H1 (cell line): ENCODE measurements around the gene COL25A1. TPM values are rescaled to one million over a fixed set of nuclear protein-coding genes. Genes with fewer than 3 reads are reported as not detected.

ENCODE experiments used
- CTCF ChIA-PET: fragments of 300-600 bp; sonication (Branson Sonifier 250); formaldehyde crosslinking; loops from one replicate; lab custom pipeline; 2021; ENCODE audit not compliant: partially characterized antibody; lab: Charles Lee
- POLR2A ChIA-PET: fragments of 300-600 bp; sonication (Branson Sonifier 250); formaldehyde crosslinking; loops from one replicate; lab custom pipeline; 2021; ENCODE audit warnings: inconsistent platforms; ENCODE audit not compliant: partially characterized antibody; lab: Charles Lee
- DNase-seq, 2 experiments: peaks; one replicate each; pipeline versions ENCODE4 v3.0.0 to v3.0.0-alpha.2; 2010 to 2022; ENCODE audit warnings: low spot score in 2 of 2, low read depth in 1 of 2, mixed read lengths in 1 of 2
- FAIRE-seq: peaks from 2 replicates; lab custom pipeline; 2011; peaks lifted over from hg19 to GRCh38; lab: Jason Lieb, UNC
- H2AFZ ChIP-seq: 2 replicates; pipeline ENCODE4 v1.8.1; 2012; ENCODE audit warnings: low read length, inconsistent platforms
- H2AK5ac ChIP-seq: 2 replicates; pipeline ENCODE4 v1.6.1; 2013; ENCODE audit warnings: low read depth, low read length
- H2BK120ac ChIP-seq: replicated peaks from 2 replicates; pipeline ENCODE3; 2013; ENCODE audit warnings: low read depth, low read length, inconsistent platforms
- H2BK12ac ChIP-seq: 2 replicates; pipeline ENCODE4 v1.6.1; 2013; ENCODE audit warnings: low read depth, low read length
- H2BK15ac ChIP-seq: 2 replicates; pipeline ENCODE4 v1.6.1; 2013; ENCODE audit warnings: low read length
- H2BK20ac ChIP-seq: 2 replicates; pipeline ENCODE4 v1.6.1; 2013; ENCODE audit warnings: low read length
- H2BK5ac ChIP-seq: 2 replicates; pipeline ENCODE4 v1.6.1; 2013; ENCODE audit warnings: low read depth, low read length
- H3K14ac ChIP-seq: 2 replicates; pipeline ENCODE4 v1.6.1; 2013; ENCODE audit warnings: inconsistent platforms; ENCODE audit not compliant: insufficient read length
- H3K18ac ChIP-seq: 2 replicates; pipeline ENCODE4 v1.6.1; 2013; ENCODE audit warnings: low read length; ENCODE audit errors: extremely low read depth
- H3K23ac ChIP-seq: 2 replicates; pipeline ENCODE4 v1.6.1; 2013; ENCODE audit warnings: inconsistent platforms; ENCODE audit not compliant: insufficient read length
- H3K23me2 ChIP-seq: 2 replicates; pipeline ENCODE4 v1.6.1; 2013; ENCODE audit warnings: low read depth, low read length
- H3K27ac ChIP-seq: 2 replicates; pipeline ENCODE4 v1.6.1; 2011; ENCODE audit warnings: low read depth, low read length, inconsistent platforms
- H3K27me3 ChIP-seq, 4 experiments: replicated peaks in 1 of 4; 1 replicate in 1 of 4; 2 replicates in 3 of 4; pipeline versions ENCODE4 v1.6.1 to v1.8.1; 2011 to 2013; ENCODE audit warnings: low read length in 3 of 4, mild to moderate bottlenecking in 3 of 4, inconsistent platforms in 2 of 4, mixed read lengths in 2 of 4, moderate library complexity in 1 of 4; ENCODE audit not compliant: control insufficient read depth in 3 of 4, insufficient read depth in 3 of 4; ENCODE audit errors: extremely low read depth in 1 of 4
- H3K36me3 ChIP-seq, 4 experiments: 2 replicates each; pipeline versions ENCODE4 v1.6.1 to v1.8.1; 2011 to 2013; ENCODE audit warnings: mild to moderate bottlenecking in 4 of 4, low read length in 3 of 4, moderate library complexity in 2 of 4, control low read depth in 1 of 4, inconsistent platforms in 1 of 4; ENCODE audit not compliant: insufficient read depth in 4 of 4, control insufficient read depth in 2 of 4
- H3K4ac ChIP-seq: replicated peaks from 2 replicates; pipeline ENCODE3; 2013; ENCODE audit warnings: low read length, low read depth, mixed read lengths, inconsistent platforms; ENCODE audit not compliant: insufficient read length
- H3K4me1 ChIP-seq, 4 experiments: replicated peaks in 1 of 4; 1 replicate in 1 of 4; 2 replicates in 3 of 4; pipeline versions ENCODE4 v1.6.1 to v1.8.1; 2011 to 2013; ENCODE audit warnings: low read length in 3 of 4, inconsistent platforms in 2 of 4, mixed read lengths in 1 of 4; ENCODE audit not compliant: insufficient read depth in 4 of 4, control insufficient read depth in 3 of 4
- H3K4me2 ChIP-seq, 2 experiments: 2 replicates each; pipeline versions ENCODE4 v1.6.1 to v1.8.1; 2011 to 2013; ENCODE audit warnings: low read depth in 2 of 2, low read length in 2 of 2, control low read depth in 1 of 2, inconsistent platforms in 1 of 2, mild to moderate bottlenecking in 1 of 2; ENCODE audit not compliant: insufficient read depth in 1 of 2
- H3K4me3 ChIP-seq, 4 experiments: fragments of 200-600, 300-600 bp in 1 of 4; sonication (generic), shearing (Covaris generic), sonication (Bioruptor Twin) in 1 of 4; 2 replicates each; pipeline versions ENCODE4 v1.5.1 to v1.8.1; 2011 to 2016; ENCODE audit warnings: low read length in 4 of 4, low read depth in 3 of 4, control low read depth in 2 of 4, inconsistent platforms in 2 of 4, mild to moderate bottlenecking in 2 of 4, mixed read lengths in 1 of 4, moderate library complexity in 1 of 4; ENCODE audit not compliant: insufficient read depth in 2 of 4; ENCODE audit errors: extremely low read depth in 1 of 4
- H3K56ac ChIP-seq: replicated peaks from 2 replicates; pipeline ENCODE3; 2013; ENCODE audit warnings: low read depth, mild to moderate bottlenecking, mixed read lengths, low read length, inconsistent platforms; ENCODE audit not compliant: insufficient read length
- H3K79me1 ChIP-seq: 2 replicates; pipeline ENCODE4 v1.6.1; 2013; ENCODE audit warnings: low read depth, low read length, control low read depth
- H3K79me2 ChIP-seq, 2 experiments: 2 replicates each; pipeline versions ENCODE4 v1.6.1 to v1.8.1; 2012 to 2013; ENCODE audit warnings: low read length in 2 of 2, mild to moderate bottlenecking in 2 of 2, inconsistent platforms in 1 of 2; ENCODE audit not compliant: insufficient read depth in 2 of 2, control insufficient read depth in 1 of 2
- H3K9ac ChIP-seq, 4 experiments: replicated peaks in 1 of 4; 1 replicate in 1 of 4; 2 replicates in 3 of 4; pipeline versions ENCODE4 v1.6.1 to v1.8.1; 2011 to 2013; ENCODE audit warnings: low read depth in 3 of 4, low read length in 3 of 4, control low read depth in 2 of 4, mild to moderate bottlenecking in 2 of 4, moderate library complexity in 2 of 4, inconsistent platforms in 1 of 4; ENCODE audit errors: extremely low read depth in 1 of 4
- H3K9me3 ChIP-seq, 2 experiments: 2 replicates each; pipeline versions ENCODE4 v1.6.1 to v1.8.1; 2012 to 2013; ENCODE audit warnings: mild to moderate bottlenecking in 2 of 2, moderate library complexity in 2 of 2, control low read depth in 1 of 2, inconsistent platforms in 1 of 2, low read depth in 1 of 2, low read length in 1 of 2, mixed read lengths in 1 of 2; ENCODE audit not compliant: insufficient read depth in 2 of 2
- H4K20me1 ChIP-seq, 2 experiments: replicated peaks in 1 of 2; 2 replicates each; pipeline versions ENCODE3 to v1.8.1; 2011 to 2013; ENCODE audit warnings: inconsistent platforms in 2 of 2, low read length in 2 of 2, mild to moderate bottlenecking in 1 of 2; ENCODE audit not compliant: insufficient read depth in 2 of 2, control insufficient read depth in 1 of 2
- H4K5ac ChIP-seq: 2 replicates; pipeline ENCODE4 v1.6.1; 2013; ENCODE audit warnings: low read length, low read depth, mixed read lengths, inconsistent platforms; ENCODE audit not compliant: insufficient read length
- H4K8ac ChIP-seq: 2 replicates; pipeline ENCODE4 v1.8.0; 2013; ENCODE audit warnings: mild to moderate bottlenecking, moderate library complexity, low read length, inconsistent platforms; ENCODE audit not compliant: insufficient read depth; ENCODE audit errors: extremely low read depth
- H4K91ac ChIP-seq: replicated peaks from 2 replicates; pipeline ENCODE3; 2013; ENCODE audit warnings: low read length, mixed read lengths, inconsistent platforms; ENCODE audit not compliant: insufficient read length
- BRCA1 ChIP-seq: IDR thresholded peaks from 2 replicates; pipeline ENCODE4 v1.6.1; 2012; ENCODE audit warnings: low read depth, low read length, improper control_type of control experiment
- EGR1 ChIP-seq: IDR thresholded peaks from 2 replicates; pipeline ENCODE4 v1.6.1; 2011; ENCODE audit warnings: low read depth, low read length, borderline replicate concordance
- NANOG ChIP-seq: IDR thresholded peaks from 2 replicates; pipeline ENCODE4 v1.6.1; 2011; ENCODE audit warnings: low read length, low read depth, mild to moderate bottlenecking, inconsistent platforms; ENCODE audit not compliant: insufficient read depth, poor library complexity, severe bottlenecking
- NRF1 ChIP-seq: IDR thresholded peaks from 2 replicates; pipeline ENCODE4 v1.6.1; 2011; ENCODE audit warnings: mild to moderate bottlenecking, low read depth, low read length, improper control_type of control experiment
- PHF8 ChIP-seq: fragments of 200-600 bp; sonication (generic); conservative IDR thresholded peaks from 2 replicates; pipeline ENCODE4 v1.7.1; 2012; ENCODE audit warnings: low read depth, mild to moderate bottlenecking, inconsistent platforms, low read length, moderate library complexity
- SP4 ChIP-seq: IDR thresholded peaks from 2 replicates; pipeline ENCODE4 v1.6.1; 2012; ENCODE audit warnings: low read length, inconsistent platforms
- WGBS, 2 experiments: shearing (Covaris generic) in 1 of 2; methylation state at CpG; one replicate each; pipeline versions ENCODE4 v1.1.6 to v1.1.7; 2013 to 2015; ENCODE audit warnings: low lambda C conversion rate in 2 of 2, mixed read lengths in 2 of 2, inconsistent platforms in 1 of 2, low coverage in 1 of 2, missing lambda C conversion rate in 1 of 2; ENCODE audit not compliant: insufficient replicate concordance in 2 of 2, insufficient coverage in 1 of 2, insufficient read length in 1 of 2; ENCODE audit errors: extremely low coverage in 1 of 2, missing lambda C conversion rate in 1 of 2; 5-methylcytosine and 5-hydroxymethylcytosine counted together
- polyA plus RNA-seq, 7 experiments: library from polyadenylated mRNA; depleted of rRNA in 3 of 7; stranded (reverse) in 5 of 7; unstranded in 2 of 7; fragments of >200 nt in 5 of 7; fragments of 200-250 nt in 2 of 7; gene quantifications; 1 replicate in 5 of 7; 2 replicates in 1 of 7; 4 replicates in 1 of 7; pipeline versions ENCODE4 v1.2.1 to v1.2.3, GENCODE V29; 2011 to 2013; ENCODE audit warnings: missing spikeins in 2 of 7, mixed read lengths in 2 of 7
- total RNA-seq: library from RNA; stranded (reverse); fragmentation: NEBNext Ultra II Directional; extraction: Animal tissue kit (Norgen Biotek cat#: 25700); gene quantifications from 2 replicates; pipeline ENCODE4 v1.2.1, GENCODE V29; 2021
- TF ChIP-seq, protein P1 (sequence below): IDR thresholded peaks from 2 replicates; pipeline ENCODE4 v1.6.1; 2012; ENCODE audit warnings: inconsistent platforms

COL25A1 gene
- total and polyA plus RNA-seq, 2 of the 8 experiments (the other 6 are each of a cell fraction or from before 2014, with no cell fraction given) = 1.1 to 8.3 TPM

DNA sequence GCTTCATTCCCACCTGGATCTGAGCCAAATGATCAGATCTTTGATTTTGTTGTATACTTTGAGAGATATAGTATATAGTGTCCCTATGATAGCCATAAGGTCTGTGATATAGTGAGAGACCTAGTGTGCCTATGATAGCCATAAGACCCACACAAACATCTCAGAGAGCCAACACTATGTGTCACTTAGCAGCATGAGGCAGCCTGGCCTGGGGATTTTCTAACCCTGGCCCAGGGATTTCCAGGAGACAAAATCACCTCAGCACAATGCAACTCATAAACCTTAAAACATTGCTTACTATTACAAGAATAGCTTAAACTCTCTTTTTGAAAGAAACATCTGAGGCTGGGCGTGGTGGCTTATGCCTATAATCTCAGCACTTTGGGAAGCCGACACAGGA, 23.2 kb upstream of the COL25A1 start:
- Histone ChIP-seq H3K4me3 (no peak overlapping the region), H4K8ac (no peak overlapping the region), H4K91ac (no peak overlapping the region), H2AK5ac (no peak overlapping the region), H3K9ac (no peak overlapping the region), H3K23me2 (no peaks in the 10 kb centered on the region), H3K79me2 (no peaks in the 10 kb centered on the region), H3K4me1 (no peaks in the 10 kb centered on the region), H4K20me1 (no peaks in the 10 kb centered on the region), H3K79me1 (no peaks in the 10 kb centered on the region), H3K27me3 (no peaks in the 10 kb centered on the region), H3K18ac (no peak overlapping the region), H4K5ac (no peak overlapping the region), H3K4ac (no peak overlapping the region), H3K56ac (no peak overlapping the region), H2BK20ac (no peak overlapping the region), H3K9me3 (peaks cover 12 to 24% of the 10 kb centered on the region in 2 experiments), H2BK120ac (no peak overlapping the region), H3K14ac (no peak overlapping the region), H3K4me2 (no peak overlapping the region), H2BK15ac (no peak overlapping the region), H2BK12ac (no peak overlapping the region), H3K27ac (no peak overlapping the region), H2BK5ac (no peak overlapping the region), H3K36me3 (no peaks in the 10 kb centered on the region), H3K23ac (no peak overlapping the region), H2AFZ (no peak overlapping the region)
- CTCF ChIA-PET = interaction anchor here (0.6 to 4.0 kb wide), 7 partner anchors 7 to 38 kb away, joined by 3 to 14 read pairs (median 4); no protein-coding TSS in a partner anchor
- no peak for TF ChIP-seq NANOG
- no peak for TF ChIP-seq EGR1
- TF ChIP-seq NRF1 = no peak
- no peak for TF ChIP-seq BRCA1
- TF ChIP-seq PHF8 = no peak
- TF ChIP-seq SP4 = no peak
- TF ChIP-seq, protein P1, sequence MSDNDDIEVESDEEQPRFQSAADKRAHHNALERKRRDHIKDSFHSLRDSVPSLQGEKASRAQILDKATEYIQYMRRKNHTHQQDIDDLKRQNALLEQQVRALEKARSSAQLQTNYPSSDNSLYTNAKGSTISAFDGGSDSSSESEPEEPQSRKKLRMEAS = no peak
- FAIRE-seq = no peak
- 88% methylated on average over 2 of the region's 2 CpGs; no CpG with 5 or more reads in 1 of the 2 experiments for WGBS, 2 experiments
- no peak for DNase-seq
- POLR2A ChIA-PET = interaction anchor here (1.5 kb wide), 1 partner anchor 23 kb away, joined by 3 read pairs; the partner anchor contains the start of gene COL25A1
